HG03159 (cell line): ENCODE results near the gene CARS1.

Source experiments
- ATAC-seq: cut with Tn5 transposase; IDR thresholded peaks from one replicate; pipeline ENCODE4 v1.9.1; 2021; ENCODE audit warnings: mild to moderate bottlenecking, moderate library complexity; ENCODE audit not compliant: unreplicated experiment

CARS1 gene

DNA sequence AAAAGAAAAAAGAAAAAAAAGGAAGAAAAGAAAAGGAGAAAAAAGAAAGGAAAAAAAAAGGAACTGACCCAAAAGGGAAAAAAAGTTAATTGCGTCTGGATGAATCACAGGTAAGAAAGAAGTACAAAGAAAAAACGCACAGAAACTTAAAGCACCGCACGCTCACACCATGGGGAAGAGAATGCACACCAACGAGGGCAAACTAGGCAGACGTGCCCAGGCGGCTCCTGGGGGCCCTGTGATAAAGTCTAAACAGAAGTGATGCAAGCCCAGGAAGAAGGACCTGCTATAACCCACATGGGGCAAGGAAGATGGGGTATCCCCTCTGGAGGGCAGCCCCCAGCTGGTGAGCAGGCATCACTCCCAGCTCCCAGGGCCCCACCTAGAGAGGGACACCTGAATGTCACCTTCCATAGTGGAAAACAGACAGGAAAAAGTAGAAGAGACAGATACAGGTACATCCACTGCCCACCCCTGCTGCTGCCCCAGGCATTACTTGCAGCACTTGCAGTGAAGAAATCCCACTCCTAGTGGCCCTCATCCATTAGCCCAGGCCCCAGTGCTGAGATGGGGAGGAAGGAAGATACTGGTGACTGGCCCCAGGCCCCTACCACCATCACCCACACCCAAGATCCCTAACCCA is 94.0 kb downstream of the CARS1 start:
- ATAC-seq = no peak

DNA sequence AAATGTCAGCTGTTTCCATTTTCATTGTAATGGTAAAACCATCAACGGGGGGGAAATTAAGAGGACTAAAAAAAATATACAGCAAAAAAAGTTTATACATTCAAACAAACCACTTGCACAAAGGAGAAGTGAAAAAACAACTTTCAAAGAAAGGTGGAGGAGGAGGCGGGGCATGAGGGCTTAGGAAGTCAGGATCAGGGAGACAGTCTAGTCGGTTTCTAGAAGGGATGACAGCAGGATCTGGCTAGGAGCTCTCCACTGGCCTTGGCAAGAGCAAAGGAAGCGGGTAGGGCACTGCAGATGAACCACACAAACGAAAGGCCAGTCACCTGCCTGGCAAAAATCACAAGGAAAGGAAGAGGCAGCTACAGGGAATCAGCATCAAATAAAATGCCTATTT is 96.1 kb downstream of the CARS1 start:
- no peak for ATAC-seq

DNA sequence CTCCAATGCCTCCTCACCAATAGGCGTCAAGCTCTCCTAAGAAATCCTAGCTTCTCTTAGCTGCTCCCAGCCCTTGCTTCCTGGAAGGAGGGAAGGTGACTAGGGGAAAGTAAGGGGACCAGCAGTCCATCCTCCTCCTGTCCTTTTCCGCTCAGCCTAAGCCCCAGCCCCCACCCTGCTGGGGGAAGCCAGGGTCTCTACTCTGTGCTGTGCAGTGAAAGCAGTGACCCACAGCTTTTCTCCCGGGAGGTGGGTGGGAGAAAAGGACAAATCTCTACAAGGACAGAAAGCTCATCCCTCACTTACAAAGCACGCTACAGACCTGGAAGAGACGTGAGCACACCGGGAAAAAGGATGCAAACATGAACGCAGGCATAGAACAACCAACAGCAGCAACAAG is 97.1 kb downstream of the CARS1 start:
- ATAC-seq = no peak

GRCh38 chr11:2958251-2958650 is 99.0 kb downstream of the CARS1 start:
- no peak for ATAC-seq

- ATAC-seq = no peak
These were observed 101.2 kb downstream of the CARS1 start for GRCh38 chr11:2955906-2956476.

DNA sequence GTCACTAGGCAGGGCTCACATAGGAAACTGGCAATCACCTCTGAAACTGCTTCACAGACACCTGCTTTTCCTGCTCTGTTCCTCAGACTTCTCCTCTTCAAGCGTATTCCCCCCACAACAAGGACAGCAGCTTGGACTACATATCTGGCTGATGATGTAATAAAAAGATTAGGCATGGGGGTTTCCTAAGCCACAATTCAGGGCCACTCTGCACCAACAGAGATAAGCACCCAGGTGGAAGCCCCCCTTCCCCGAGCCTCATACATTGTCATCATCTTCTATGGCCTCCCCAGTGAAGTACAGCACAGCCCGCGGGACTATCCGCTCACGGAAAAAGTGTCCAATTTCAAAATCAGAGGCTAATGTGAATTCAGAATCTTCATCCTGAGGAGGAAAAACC is 103.0 kb downstream of the CARS1 start:
- no peak for ATAC-seq

DNA sequence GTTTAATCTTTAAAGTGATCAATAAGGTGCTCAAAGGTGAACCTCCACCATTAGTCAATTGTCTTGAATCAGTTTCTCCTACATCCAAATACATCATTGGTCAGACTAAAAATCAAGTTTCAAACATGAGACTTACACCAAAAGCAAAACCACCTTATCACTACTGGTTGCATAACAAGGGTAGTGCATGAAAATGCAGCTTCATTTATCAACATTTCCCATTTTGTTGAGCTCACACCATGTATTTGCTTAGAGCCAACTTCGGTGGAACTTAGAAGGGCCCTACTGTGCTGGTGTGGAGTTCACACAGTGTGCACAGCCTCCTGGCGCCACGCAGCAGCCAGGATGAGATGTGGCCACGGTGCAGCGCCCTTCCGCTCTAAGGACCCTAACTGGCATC is 104.9 kb downstream of the CARS1 start:
- no peak for ATAC-seq

GRCh38 chr11:2951231-2952110 is 105.8 kb downstream of the CARS1 start:
- no peak for ATAC-seq
